GM12873 (cell line): ENCODE data around the gene PMEPA1.

Source experiments
- TF ChIP-seq, protein P1 (sequence below): IDR thresholded peaks from 2 replicates; pipeline ENCODE4 v1.5.1; 2012; ENCODE audit warnings: low read depth, mild to moderate bottlenecking, moderate library complexity, low read length, control low read depth; ENCODE audit not compliant: insufficient read depth; ENCODE audit errors: missing control alignments

The PMEPA1 gene

GRCh38 chr20:57744206-57744605, 34.4 kb upstream of the PMEPA1 start:
- TF ChIP-seq, protein P1, sequence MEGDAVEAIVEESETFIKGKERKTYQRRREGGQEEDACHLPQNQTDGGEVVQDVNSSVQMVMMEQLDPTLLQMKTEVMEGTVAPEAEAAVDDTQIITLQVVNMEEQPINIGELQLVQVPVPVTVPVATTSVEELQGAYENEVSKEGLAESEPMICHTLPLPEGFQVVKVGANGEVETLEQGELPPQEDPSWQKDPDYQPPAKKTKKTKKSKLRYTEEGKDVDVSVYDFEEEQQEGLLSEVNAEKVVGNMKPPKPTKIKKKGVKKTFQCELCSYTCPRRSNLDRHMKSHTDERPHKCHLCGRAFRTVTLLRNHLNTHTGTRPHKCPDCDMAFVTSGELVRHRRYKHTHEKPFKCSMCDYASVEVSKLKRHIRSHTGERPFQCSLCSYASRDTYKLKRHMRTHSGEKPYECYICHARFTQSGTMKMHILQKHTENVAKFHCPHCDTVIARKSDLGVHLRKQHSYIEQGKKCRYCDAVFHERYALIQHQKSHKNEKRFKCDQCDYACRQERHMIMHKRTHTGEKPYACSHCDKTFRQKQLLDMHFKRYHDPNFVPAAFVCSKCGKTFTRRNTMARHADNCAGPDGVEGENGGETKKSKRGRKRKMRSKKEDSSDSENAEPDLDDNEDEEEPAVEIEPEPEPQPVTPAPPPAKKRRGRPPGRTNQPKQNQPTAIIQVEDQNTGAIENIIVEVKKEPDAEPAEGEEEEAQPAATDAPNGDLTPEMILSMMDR, result no peak

- TF ChIP-seq, protein P1, result no peak
These were observed 33.8 kb upstream of the PMEPA1 start for GRCh38 chr20:57743450-57744095.

GRCh38 chr20:57742507-57743181, 32.8 kb upstream of the PMEPA1 start:
- TF ChIP-seq, protein P1, result no peak

DNA sequence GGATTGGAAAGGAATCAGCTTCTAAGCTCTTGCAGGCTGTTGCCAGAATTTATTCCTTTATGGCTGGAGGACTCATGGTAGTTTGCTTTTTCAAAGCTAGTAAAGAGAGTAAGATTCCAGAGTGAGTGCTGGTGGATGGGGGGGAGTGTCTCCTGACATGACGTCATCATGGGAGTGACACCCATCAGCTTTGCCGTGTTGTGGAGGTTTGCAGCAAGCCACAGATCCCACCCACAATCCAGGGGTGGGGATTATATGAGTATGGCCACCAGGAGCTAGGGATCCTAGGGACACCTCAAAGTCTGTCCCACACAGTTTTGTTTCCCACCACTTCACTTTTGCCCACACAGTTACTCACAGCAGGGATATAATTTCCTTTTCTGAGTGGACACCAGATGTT, 28.7 kb upstream of the PMEPA1 start:
- TF ChIP-seq, protein P1, result no peak

DNA sequence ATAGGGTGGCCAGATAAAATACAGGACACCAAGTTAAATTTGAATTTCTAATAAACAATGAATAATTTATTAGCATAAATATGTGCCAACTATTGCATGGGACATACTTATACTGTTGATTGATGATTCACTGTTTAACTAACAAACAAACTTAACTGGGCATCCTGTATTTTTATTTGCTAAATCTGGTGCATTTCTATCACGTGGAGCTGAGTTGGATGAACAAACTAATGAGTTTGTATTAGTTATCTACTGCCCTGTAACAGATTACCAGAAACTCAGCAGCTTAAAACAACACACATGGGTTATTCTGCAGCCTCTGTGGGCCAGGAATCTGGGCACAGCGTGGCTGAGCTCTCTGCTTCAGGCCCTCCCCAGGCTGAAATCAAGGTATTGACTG, 28.2 kb upstream of the PMEPA1 start:
- TF ChIP-seq, protein P1, result no peak

- TF ChIP-seq, protein P1, result no peak
These were observed 27.5 kb upstream of the PMEPA1 start for GRCh38 chr20:57737349-57737748.

- TF ChIP-seq, protein P1, result no peak
These were observed 27.0 kb upstream of the PMEPA1 start for GRCh38 chr20:57736738-57737347.
